Measurements from ENCODE around the gene NSG1.

DNA sequence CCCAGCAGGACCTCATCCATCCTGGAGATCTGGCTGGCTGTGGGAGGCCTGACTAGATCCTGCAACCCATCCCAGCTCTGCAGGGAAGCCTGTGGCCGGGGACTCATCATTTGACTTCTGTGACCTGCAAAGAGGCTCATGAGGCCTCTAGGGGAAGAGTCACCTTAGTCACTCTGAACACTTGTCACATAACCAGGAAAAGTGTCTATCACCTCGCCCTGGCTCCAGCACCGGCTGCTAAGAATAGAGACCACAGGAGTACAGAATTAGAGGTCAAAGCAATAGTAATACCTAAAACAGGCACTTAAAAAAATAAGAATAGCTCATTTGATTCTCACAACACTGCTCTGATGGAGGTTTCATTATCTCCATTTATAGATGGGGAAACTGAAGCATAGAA is 3.8 kb upstream of the NSG1 start:
- TF ChIP-seq, protein P1, sequence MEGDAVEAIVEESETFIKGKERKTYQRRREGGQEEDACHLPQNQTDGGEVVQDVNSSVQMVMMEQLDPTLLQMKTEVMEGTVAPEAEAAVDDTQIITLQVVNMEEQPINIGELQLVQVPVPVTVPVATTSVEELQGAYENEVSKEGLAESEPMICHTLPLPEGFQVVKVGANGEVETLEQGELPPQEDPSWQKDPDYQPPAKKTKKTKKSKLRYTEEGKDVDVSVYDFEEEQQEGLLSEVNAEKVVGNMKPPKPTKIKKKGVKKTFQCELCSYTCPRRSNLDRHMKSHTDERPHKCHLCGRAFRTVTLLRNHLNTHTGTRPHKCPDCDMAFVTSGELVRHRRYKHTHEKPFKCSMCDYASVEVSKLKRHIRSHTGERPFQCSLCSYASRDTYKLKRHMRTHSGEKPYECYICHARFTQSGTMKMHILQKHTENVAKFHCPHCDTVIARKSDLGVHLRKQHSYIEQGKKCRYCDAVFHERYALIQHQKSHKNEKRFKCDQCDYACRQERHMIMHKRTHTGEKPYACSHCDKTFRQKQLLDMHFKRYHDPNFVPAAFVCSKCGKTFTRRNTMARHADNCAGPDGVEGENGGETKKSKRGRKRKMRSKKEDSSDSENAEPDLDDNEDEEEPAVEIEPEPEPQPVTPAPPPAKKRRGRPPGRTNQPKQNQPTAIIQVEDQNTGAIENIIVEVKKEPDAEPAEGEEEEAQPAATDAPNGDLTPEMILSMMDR (conservative IDR thresholded peaks at IDR 0.05): no peak
- no peak for TF ChIP-seq ZFX (IDR thresholded peaks at IDR 0.05)

All from C4-2B (cell line).